HG02938 (cell line): ENCODE results near the gene CELA2B.
"Not testable (repeated sequence)": the region's sequence is repeated elsewhere in the genome, so short reads cannot be mapped to it uniquely, and the experiment has no call there.

Experiments
- ATAC-seq: cut with Tn5 transposase; IDR thresholded peaks from one replicate; pipeline ENCODE4 v1.9.1; 2021; ENCODE audit warnings: mild to moderate bottlenecking, moderate library complexity; ENCODE audit not compliant: unreplicated experiment

The CELA2B gene

DNA sequence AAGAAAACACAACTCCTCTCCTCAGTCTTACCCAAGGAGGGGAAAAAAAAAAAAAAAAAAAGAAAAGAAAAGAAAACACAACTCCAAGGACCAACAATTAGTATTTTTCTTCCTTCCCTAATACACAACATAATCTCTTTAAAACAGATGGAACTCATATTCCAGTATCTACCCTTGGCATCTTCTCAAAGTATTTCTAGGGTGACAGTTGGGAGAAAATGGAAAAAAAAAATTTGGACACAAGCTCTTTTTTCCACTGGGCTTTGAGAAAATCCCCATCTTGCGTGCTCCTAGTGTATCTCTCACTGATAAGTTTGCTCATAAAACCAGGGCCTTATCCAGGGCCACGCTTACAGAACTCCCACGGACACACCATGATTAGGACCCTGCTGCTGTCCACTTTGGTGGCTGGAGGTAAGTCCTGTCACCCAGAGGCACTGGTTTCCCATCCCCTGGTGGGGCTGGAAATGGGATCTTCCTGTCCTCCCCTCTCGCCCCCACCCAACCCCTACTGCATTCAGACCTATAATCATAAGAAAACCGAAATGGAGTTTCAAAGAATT, at the start of gene CELA2B:
Gene CELA2B, plus strand, starts transcription at position 353 of the 563 bp plus-strand sequence. Its CDS starts 22 bp downstream, at position 375.
- ATAC-seq: no peak

DNA sequence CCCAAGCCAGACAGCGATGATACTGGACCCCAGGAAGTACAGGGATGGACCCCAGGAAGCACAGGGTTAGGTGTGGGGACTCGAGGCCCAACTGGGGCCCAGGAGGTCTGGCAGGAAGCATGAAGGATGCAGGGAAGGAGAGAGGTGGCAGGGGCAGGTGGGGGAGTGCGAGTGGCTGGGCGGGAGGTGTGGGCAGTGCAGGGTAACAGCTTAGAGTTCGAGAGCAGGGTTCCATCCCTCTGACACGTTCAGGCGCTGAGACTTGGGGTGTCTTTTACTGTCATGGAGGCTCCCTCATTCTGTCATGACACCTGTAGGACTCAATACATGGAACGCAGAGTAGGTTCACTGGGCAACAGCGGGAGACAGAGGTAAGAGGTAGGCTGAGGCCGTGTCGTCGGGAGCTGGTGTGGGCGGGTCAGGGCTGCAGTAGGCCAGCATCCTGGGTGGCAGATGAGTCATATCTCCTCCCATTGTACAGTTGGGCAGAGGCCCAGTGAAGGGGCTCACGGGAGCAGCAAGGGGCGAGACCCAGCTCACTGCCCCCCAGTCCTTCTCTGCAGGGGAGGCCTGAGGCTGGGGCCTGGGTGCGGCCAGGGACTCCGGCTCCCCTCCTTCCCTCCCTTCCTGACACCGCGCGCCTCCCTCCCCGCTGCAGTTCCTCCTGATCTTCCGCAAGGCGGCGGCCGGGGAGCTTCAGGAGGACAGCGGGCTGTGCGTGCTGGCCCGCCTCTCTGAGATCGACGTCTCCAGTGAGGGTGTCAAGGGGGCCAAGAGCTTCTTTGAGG, 49.2 kb upstream of the CELA2B start:
- no peak for ATAC-seq

DNA sequence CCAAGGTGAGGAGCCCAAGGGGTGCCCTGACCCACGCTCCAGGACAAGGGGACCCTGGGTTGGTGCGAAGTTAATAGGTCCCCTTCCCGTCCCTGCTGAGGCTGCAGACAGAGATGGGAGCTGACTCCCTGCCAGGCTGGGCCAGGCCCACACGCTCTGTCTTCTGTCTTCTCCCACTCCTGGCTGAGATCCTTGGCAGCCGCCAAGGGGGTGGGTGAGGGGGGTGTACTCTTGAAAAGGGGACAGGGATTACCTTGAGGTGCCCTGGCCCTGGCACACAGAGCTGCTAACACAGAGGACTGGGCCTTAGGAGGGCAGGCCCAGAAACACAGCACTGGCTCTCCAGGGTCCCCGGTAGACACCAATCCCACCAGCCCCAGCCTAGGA, 48.6 kb upstream of the CELA2B start:
- ATAC-seq: no peak

DNA sequence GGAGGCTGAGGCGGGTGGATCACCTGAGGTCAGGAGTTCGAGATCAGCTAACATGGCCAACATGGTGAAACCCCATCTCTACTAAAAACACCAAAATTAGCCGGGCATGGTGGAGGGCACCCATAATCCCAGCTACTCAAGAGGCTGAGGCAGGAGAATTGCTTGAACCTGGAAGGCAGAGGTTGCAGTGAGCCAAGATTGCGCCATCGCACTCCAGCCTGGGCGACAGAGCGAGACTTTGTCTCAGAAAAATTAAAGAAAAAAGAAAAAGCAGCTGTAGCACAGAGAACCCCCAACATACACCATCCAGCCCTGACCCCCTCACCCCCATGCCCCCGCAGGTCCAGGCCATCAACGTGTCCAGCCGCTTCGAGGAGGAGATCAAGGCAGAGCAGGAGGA, 47.7 kb upstream of the CELA2B start:
- not testable (repeated sequence) for ATAC-seq

DNA sequence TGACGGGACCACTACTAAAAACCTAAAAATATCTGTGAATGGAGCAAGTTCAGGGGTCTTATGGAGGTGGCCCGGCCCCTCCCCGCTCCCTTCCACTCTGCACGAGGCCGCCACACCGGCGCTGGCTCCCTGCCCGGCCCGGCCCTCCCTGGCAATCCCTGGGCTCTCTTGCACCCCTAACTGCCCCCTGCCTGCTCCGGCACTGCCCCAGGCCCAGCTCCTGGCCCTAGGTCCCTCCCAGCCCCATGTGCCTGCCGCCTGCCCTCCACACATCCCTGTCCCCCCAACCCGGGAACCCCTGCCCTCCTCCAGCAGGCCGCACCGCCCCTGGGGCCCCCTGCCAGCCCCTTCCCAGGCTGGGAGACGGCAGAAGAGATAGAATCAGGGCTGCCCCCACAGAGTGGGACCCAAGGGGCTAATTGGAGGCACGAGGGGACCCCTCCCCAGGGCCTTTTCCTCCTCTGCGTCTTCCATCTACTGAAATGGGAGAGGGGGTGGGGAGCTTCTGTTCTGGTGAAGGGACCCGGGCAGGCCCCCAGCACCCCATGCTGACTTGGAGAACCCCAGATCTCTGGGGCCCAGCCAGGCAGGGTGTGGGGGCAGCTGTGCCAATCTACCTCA, 47.0 kb upstream of the CELA2B start:
- no peak for ATAC-seq

DNA sequence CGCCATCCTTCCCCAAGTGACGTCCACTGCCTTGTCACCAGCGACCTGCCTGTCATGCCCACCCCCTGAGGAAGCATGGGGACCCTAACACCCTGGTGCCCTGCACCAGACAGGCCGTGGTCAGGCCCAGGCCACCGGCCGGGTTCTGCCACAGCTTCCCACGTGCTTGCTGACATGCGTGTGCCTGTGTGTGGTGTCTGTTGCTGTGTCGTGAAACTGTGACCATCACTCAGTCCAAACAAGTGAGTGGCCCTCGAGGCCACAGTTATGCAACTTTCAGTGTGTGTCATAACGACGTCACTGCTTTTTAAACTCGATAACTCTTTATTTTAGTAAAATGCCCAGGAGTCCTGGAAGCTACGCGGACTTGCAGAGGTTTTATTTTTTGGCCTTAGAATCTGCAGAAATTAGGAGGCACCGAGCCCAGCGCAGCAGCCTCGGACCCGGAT, 46.2 kb upstream of the CELA2B start:
- ATAC-seq: no peak

DNA sequence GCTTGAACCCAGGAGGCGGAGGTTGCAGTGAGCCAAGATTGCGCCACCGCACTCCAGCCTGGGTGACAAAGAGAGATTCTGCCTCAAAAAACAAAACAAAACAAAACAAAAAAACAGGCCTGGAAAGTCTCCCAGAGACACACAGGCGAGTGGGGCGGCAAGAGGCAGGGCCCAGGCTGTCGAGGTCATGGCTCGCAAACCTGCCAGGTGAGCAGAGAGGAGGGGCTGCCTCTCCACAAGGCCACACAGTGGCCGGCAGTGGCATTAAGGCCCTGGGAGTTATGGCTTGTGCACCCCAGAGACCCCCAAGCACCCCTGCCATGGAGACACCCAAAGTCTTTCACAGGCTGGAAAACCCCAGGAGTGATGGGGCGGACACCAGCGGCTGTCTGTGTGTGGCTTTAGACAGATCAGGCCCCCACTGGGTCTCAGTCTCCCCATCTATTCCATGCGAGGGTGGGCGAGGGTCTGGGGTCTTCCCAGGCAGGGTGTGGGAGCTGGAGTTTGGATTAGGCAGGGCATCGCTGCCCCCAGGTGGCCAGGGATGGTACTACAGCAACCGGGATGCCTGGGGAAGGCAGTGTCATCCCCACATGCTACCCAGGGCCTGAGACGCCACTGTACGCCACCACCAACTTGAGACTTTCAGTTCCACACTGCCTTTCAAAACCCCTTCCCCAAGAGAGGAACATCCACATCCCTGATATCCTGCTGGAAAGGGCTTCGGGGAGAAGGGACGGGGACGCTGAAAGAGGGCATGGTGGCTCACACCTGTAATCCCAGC, 44.9 kb upstream of the CELA2B start:
- ATAC-seq: no peak

DNA sequence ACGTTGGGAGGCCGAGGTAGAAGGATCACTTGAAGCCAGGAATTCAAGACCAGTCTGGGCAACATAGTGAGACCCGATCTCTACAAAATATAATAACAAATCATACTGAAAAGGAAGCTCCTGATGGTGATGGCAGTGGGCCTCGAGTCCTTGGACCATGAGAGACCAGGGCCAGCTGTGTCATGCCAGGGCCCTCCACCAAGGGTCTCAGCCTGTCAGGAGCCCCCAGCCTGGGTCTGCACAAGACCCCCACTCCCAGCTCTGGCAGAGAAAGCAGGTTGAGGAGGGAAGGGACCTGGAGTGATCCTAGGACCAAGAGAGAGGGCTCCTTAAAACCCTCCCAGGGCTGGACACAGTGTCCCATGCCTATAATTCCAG, 44.3 kb upstream of the CELA2B start:
- ATAC-seq: no peak

DNA sequence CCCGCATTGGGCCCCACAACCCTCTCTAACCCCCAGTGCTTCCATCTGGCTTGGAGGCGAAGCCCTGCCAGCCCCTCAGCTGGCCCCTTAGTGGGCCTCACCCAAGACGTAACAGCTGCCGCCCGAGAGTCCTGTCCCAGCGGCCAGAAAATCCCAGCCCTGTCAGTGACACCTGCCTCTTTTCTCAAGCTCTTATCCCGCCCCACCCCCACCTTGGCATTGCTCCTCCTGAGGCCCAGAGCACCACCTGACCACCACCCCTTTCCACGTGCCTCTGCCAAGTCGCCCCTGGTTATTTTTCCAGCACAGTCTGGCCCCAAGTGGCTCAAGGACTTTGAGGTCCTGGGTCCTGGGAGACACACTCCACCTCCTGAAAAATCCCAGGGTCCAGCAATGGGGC, 43.6 kb upstream of the CELA2B start:
- no peak for ATAC-seq

DNA sequence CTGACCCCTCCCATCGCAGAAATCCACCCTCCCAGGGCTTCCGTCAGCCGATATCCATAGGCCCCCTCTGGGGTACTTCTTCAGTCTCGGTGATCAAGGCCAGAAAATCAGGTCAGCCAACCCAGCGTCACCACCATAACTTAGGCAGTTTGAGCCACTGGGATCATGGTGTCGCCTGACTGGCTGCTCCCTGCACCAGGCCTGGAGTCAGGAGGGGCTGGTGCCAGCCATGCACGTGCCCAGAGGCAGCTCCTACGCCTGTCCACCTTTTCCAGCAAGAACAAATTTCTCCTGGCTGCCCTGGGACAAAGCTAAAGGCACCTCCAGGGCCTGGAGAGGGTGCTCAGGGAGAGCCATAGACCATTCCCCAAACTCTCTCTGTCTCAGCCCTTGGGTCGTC, 42.4 kb upstream of the CELA2B start:
- no peak for ATAC-seq

DNA sequence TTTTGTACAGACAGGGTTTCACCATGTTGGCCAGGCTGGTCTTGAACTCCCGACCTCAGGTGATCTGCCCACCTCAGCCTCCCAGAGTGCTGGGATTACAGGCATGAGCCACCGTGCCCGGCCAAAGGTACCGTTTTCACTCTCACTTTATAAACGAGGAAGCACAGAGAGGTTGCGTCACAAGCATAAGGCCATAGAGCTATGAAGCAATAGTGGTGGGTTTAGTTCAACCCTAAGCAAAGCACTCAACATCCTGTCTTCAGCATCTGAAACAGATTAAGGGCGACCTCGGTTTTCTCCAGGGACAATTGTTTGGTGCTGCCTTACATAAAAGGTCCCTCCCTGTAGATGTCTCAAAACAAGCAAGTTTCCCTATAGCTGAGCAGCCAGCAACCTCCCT, 41.2 kb upstream of the CELA2B start:
- not testable (repeated sequence) for ATAC-seq

DNA sequence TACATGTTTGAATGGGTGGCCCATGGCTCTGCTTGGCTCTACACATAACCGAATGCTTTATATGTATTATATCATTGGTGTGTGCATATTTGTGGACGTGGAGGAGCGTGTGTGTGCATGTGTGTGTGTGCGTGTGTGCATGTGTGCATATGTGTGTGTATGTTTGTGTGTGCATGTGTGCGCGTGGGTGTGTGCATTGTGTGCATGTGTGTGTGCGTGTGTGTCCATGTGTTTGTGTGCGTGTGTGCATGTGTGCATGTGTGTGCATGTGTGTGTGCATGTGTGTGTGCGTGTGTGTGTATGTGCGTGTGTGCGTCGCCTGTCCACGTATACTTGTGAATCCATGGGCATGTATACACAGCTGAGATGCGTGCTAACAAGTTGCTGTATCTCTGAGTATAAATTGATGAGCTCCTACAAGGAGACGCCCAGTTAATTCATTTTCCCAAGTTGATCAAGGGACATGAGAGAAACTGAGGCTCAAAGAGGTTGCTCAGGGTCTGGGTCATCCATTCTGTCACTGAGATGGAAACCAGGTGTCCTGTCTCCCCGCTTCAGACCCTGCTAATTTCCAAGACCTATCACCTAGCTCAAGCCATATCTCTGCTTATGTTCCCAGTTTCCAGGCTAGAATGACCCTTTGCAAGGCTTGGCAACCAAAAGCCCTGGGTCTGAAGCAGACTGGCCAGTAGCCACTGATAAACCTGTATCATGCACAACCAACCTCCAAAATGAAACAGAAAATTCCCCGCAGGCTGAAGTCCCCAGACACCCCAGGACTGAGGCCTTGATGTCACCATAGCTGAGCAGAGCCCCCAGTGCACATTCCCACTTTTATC, 40.4 kb upstream of the CELA2B start:
- no peak for ATAC-seq

DNA sequence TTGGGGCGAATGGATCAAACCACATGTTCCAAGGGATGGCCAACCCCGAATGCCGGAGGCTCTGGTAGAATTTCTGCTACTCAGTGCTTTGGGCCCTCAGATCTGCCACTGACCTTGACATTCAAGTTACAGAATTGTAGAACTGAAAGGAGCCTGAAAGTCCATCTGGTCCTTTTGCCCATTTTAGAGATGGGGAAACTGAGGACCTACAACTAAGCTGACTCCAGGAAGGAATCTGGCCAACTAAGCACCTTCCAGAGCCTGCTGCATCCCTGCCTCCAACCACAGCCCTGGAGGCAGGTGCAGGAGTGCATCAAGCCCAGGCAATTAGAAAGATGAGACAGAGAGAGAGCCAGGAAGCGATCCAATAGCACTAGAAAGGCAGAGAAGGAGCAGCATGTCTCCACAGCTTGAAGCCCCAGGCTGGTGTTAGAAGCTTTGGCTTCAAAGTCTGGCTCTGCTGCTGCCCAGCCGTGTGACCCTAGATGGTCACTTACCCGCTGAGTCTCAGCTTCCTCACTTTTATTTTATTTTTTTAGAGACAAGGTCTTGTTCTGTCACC, 38.9 kb upstream of the CELA2B start:
- ATAC-seq: no peak

DNA sequence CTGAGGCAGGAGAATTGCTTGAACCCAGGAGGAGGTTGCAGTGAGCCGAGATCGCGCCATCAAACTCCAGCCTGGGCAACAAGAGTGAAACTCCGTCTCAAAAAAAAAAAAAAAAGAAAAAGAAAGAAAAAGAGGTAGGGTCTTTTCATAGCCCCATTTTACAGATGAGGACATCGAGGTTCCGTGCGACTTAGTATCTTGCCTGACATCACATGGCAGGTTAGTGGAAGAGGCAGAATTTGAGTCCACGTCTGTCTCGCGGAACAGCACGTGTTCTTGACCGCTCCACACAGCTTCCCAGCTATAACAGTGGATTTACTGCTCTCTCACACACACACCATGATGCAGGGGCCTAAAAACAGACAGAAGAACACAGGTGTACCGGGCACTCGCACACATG, 36.6 kb upstream of the CELA2B start:
- ATAC-seq: no peak

DNA sequence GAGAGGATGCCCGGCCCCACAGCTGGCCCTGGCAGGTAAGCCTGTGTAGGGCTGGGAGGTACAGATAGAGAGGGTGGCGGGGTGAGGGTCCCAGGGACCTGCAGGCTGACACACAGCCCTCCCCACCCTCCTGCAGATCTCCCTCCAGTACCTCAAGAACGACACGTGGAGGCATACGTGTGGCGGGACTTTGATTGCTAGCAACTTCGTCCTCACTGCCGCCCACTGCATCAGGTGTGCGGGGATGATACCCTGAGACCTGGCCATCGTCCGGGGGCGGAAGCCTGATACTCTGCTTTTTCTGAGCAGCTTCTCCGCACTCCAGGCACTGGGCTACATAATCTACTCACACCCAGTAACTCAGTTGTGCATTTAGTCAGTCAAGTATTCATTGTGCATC, 35.5 kb upstream of the CELA2B start:
- no peak for ATAC-seq

DNA sequence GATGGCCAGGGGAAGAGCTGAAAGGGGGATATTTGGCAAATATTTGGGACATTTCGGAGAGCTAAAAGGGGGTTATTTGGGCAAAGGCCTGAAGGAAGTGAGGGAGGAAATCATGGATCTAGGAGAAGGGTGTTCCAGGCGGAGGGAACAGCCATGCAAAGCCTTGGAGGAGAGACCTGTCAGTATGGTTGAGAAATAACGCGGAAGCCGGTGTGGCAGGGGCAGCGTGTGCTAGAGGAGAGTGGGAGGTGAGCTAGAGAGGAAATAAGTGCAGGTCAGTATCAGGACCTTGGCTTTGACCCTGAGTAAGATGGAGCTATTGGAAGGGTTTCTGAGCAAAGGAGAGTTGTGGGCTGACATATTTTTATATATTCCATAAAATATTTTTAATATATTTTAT, 34.7 kb upstream of the CELA2B start:
- ATAC-seq: no peak

DNA sequence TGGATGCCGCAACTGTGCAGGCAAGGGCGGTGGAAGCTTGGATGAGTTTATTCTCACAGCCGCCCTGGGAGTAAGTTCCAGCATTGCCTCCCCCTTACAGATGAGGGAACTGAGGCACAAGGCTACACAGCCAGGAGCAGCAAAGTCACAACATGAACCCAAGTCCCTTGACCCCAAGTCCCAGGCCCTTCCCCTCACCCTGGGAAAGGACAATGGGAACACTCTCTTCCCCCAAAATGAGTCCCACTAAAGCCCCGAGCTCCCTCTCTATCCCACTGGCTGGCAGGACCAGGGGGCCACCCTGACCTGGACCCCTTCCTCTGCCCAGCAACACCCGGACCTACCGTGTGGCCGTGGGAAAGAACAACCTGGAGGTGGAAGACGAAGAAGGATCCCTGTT, 33.8 kb upstream of the CELA2B start:
- no peak for ATAC-seq

DNA sequence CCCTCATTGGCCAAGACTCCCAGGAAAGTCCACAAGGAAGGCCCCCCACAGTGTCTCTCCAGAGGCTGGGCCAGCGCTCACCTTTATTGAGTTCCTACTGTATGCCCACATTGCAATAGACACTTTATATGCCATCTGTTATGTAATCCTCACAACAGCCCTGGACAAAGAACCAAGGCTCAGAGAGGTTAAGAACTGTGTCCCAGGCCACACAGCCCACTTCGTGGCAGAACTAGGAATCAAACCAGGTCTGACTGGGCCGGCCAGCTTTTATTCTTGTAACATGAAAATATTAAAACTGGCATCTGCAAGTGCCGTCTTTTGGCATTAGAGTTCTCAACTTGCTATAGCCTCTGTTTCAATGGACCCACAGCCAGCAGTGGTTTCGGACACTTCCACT, 33.1 kb upstream of the CELA2B start:
- ATAC-seq: no peak

DNA sequence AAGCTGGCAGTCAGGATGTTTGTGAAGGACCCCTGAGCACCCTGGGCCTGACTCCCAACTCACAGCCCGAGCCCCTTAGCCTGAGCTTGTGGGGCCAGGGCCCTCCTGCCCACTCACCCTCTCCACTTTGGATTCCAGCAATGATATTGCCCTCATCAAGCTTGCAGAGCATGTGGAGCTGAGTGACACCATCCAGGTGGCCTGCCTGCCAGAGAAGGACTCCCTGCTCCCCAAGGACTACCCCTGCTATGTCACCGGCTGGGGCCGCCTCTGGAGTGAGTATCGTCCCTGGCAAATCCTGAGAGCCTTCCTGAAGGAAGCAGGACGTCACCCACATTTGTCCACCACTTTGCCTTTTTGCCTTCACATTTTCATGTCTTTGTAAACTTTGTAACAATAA, 32.6 kb upstream of the CELA2B start:
- ATAC-seq: no peak
